SK-N-SH (cell line): ENCODE data around the gene DPEP1. TPM values are rescaled to one million over a fixed set of nuclear protein-coding genes. Genes with fewer than 3 reads are reported as not detected.
A peak's percentile ranks its signal among the peaks of the same experiment; 100 is the strongest.
"Not testable (repeated sequence)": the region's sequence is repeated elsewhere in the genome, so short reads cannot be mapped to it uniquely, and the experiment has no call there.

ENCODE experiments used
- CTCF ChIA-PET: fragments of 300-600, 350-600 bp; formaldehyde crosslinking; extraction: SDS; loops from one replicate; lab custom pipeline; 2021; lab: Yijun Ruan, JAX
- POLR2A ChIA-PET: fragments of 350-600 bp; sonication (Branson Sonifier 250); formaldehyde crosslinking; extraction: SDS; loops from one replicate; lab custom pipeline; 2020; ENCODE audit warnings: antibody characterized with exemption, inconsistent platforms; lab: Yijun Ruan, JAX
- DNase-seq: peaks from one replicate; pipeline ENCODE4 v3.0.0; 2012
- H2AFZ ChIP-seq: fragments of 200-600 bp; sonication (generic); 2 replicates; pipeline ENCODE4 v1.8.1; 2016; ENCODE audit warnings: antibody characterized with exemption, mild to moderate bottlenecking, low read depth
- H3F3A ChIP-seq: fragments of 200-600 bp; sonication (generic); replicated peaks from 2 replicates; pipeline ENCODE3; 2016; ENCODE audit warnings: antibody characterized with exemption, mild to moderate bottlenecking; ENCODE audit not compliant: insufficient read depth
- H3K27ac ChIP-seq, 2 experiments: fragments of 200-500 bp in 1 of 2; fragments of 200-600 bp in 1 of 2; sonication (Bioruptor generic) in 1 of 2; sonication (generic), shearing (Covaris generic) in 1 of 2; 2 replicates each; pipeline versions ENCODE4 v1.5.1 to v1.6.1; 2014 to 2016; ENCODE audit warnings: low read depth in 2 of 2, inconsistent platforms in 1 of 2, low read length in 1 of 2, mild to moderate bottlenecking in 1 of 2, mixed read lengths in 1 of 2
- H3K27me3 ChIP-seq: fragments of 200-600 bp; sonication (generic), shearing (Covaris generic); 2 replicates; pipeline ENCODE4 v1.6.1; 2016; ENCODE audit warnings: mixed run types; ENCODE audit not compliant: insufficient read depth
- H3K36me3 ChIP-seq, 2 experiments: fragments of 200-500 bp in 1 of 2; fragments of 200-600 bp in 1 of 2; sonication (Bioruptor generic) in 1 of 2; sonication (generic) in 1 of 2; replicated peaks in 1 of 2; 2 replicates each; pipeline versions ENCODE3 to v1.5.1; 2014 to 2016; ENCODE audit warnings: low read length in 1 of 2, mild to moderate bottlenecking in 1 of 2; ENCODE audit not compliant: insufficient read depth in 2 of 2, control insufficient read depth in 1 of 2
- H3K4me1 ChIP-seq, 2 experiments: fragments of 200-500 bp in 1 of 2; fragments of 200-600 bp in 1 of 2; sonication (Bioruptor generic) in 1 of 2; sonication (generic), shearing (Covaris generic) in 1 of 2; 2 replicates each; pipeline versions ENCODE4 v1.5.1 to v1.6.1; 2014 to 2016; ENCODE audit warnings: low read depth in 1 of 2, low read length in 1 of 2, mixed run types in 1 of 2; ENCODE audit not compliant: insufficient read depth in 2 of 2, control insufficient read depth in 1 of 2
- H3K4me2 ChIP-seq: fragments of 200-600 bp; sonication (generic), shearing (Covaris generic); 2 replicates; pipeline ENCODE4 v1.6.1; 2017; ENCODE audit warnings: mixed run types
- H3K4me3 ChIP-seq, 2 experiments: fragments of 200-500 bp in 1 of 2; fragments of 200-600 bp in 1 of 2; sonication (Bioruptor generic) in 1 of 2; sonication (generic), shearing (Covaris generic) in 1 of 2; 2 replicates each; pipeline versions ENCODE4 v1.5.1 to v1.8.1; 2014 to 2016; ENCODE audit warnings: low read depth in 2 of 2, inconsistent platforms in 1 of 2, low read length in 1 of 2, mild to moderate bottlenecking in 1 of 2, mixed read lengths in 1 of 2, moderate library complexity in 1 of 2
- H3K79me2 ChIP-seq: fragments of 200-600 bp; sonication (generic); 2 replicates; pipeline ENCODE4 v1.8.1; 2017; ENCODE audit warnings: mild to moderate bottlenecking; ENCODE audit not compliant: insufficient read depth
- H3K9ac ChIP-seq: fragments of 200-600 bp; sonication (generic); 2 replicates; pipeline ENCODE4 v1.6.1; 2017; ENCODE audit warnings: mixed run types
- H3K9me2 ChIP-seq: fragments of 200-600 bp; sonication (generic); 2 replicates; pipeline ENCODE4 v1.6.1; 2017; ENCODE audit warnings: mixed run types
- H3K9me3 ChIP-seq: fragments of 200-600 bp; sonication (generic); 2 replicates; pipeline ENCODE4 v1.6.1; 2017; ENCODE audit warnings: mixed run types, mild to moderate bottlenecking, moderate library complexity
- H4K20me1 ChIP-seq: fragments of 200-600 bp; sonication (generic); 2 replicates; pipeline ENCODE4 v1.6.1; 2017; ENCODE audit warnings: mild to moderate bottlenecking, mixed run types; ENCODE audit not compliant: insufficient read depth
- CTCF ChIP-seq: fragments of 200-600 bp; sonication (generic); IDR thresholded peaks from 2 replicates; pipeline ENCODE4 v1.6.1; 2017; ENCODE audit warnings: antibody characterized with exemption, mild to moderate bottlenecking, moderate library complexity
- ELF1 ChIP-seq: IDR thresholded peaks from 2 replicates; pipeline ENCODE4 v1.4.0; 2012
- FOSL2 ChIP-seq: IDR thresholded peaks from 2 replicates; pipeline ENCODE4 v1.4.0; 2012; ENCODE audit warnings: low read depth, mild to moderate bottlenecking, moderate library complexity, borderline replicate concordance
- GABPA ChIP-seq: IDR thresholded peaks from 2 replicates; pipeline ENCODE4 v1.4.0; 2012; ENCODE audit warnings: low read depth, mild to moderate bottlenecking
- GATA2 ChIP-seq: sonication (generic); formaldehyde crosslinking; IDR thresholded peaks from 2 replicates; pipeline ENCODE4 v1.5.0; 2020; ENCODE audit warnings: mild to moderate bottlenecking, missing genetic modification reagents
- MAX ChIP-seq: IDR thresholded peaks from 2 replicates; pipeline ENCODE4 v1.4.0; 2012; ENCODE audit warnings: low read depth
- MXI1 ChIP-seq: IDR thresholded peaks from 2 replicates; pipeline ENCODE4 v1.6.1; 2012; ENCODE audit warnings: mild to moderate bottlenecking, low read depth, low read length, improper control_type of control experiment
- POLR2AphosphoS5 ChIP-seq: IDR thresholded peaks from 2 replicates; pipeline ENCODE4 v1.6.1; 2012; ENCODE audit warnings: low read depth, low read length
- RCOR1 ChIP-seq: fragments of 150-350 bp; IDR thresholded peaks from 2 replicates; pipeline ENCODE4 v1.6.1; 2017; ENCODE audit warnings: antibody characterized with exemption, low read length
- RXRA ChIP-seq: IDR thresholded peaks from 2 replicates; pipeline ENCODE4 v1.4.0; 2012; ENCODE audit warnings: low read depth, mild to moderate bottlenecking, borderline replicate concordance
- SMC3 ChIP-seq: IDR thresholded peaks from 2 replicates; pipeline ENCODE4 v1.6.1; 2012; ENCODE audit warnings: low read depth, low read length, improper control_type of control experiment
- TCF12 ChIP-seq: IDR thresholded peaks from 2 replicates; pipeline ENCODE4 v1.4.0; 2012
- TEAD4 ChIP-seq: IDR thresholded peaks from 2 replicates; pipeline ENCODE4 v1.4.0; 2012; ENCODE audit warnings: mild to moderate bottlenecking, borderline replicate concordance; ENCODE audit not compliant: insufficient read depth
- WGBS: methylation state at CpG from one replicate; pipeline ENCODE4 v1.1.6; 2017; ENCODE audit warnings: low lambda C conversion rate; 5-methylcytosine and 5-hydroxymethylcytosine counted together
- polyA plus RNA-seq, 3 experiments: library from polyadenylated mRNA; depleted of rRNA; stranded (reverse); fragments of >200 nt; gene quantifications; 2 replicates each; pipeline ENCODE4 v1.2.3, GENCODE V29; 2012
- TF ChIP-seq, protein P1 (sequence below): fragments of 150-350 bp; IDR thresholded peaks from 2 replicates; pipeline ENCODE4 v1.6.1; 2017; ENCODE audit warnings: antibody characterized with exemption, low read length, low read depth, borderline replicate concordance
- TF ChIP-seq, protein P2 (sequence below): IDR thresholded peaks from 2 replicates; pipeline ENCODE4; 2012

DPEP1 gene
- polyA plus RNA-seq, 1 of the 3 experiments (the other 2 are of a cell fraction), result 0.05 TPM

DNA sequence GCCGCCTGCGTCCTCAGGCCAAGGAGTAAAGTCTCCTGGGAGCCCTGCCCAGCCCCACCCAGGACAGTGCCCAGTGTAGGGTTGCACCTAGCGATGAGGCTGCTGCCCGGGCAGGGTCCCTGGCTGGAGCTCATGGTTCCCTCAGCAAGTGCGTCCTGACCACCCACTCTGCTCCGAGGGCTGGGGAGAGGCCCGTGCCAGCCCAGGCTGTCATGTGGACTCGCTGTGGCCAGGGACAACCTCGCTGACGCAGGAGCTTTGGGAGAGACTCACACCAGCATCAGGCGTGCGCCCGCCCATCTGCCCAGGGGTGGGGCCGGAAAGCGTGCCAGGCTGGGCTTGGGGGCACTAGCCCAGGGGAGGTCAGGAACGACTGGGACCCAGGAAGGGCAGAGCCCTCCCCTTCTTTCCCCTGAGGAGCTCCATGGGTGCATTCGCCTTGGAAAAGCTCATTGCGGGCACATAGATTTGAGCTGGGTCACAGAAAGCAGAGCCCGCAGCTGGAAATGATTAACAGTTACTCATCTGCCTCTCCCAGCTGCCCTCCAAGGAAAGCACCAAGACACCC is 19.7 kb downstream of the DPEP1 start:
- Histone ChIP-seq H4K20me1 (no peaks in the 10 kb centered on the region), H3K27ac (peak overlapping the region in 1 of 2 experiments; percentile 27; a peak in 1 of 4 replicates), H3K4me2 (peak overlapping the region; percentile 77), H3K9me2 (no peaks in the 10 kb centered on the region), H2AFZ (peak overlapping the region; percentile 9; the same call in 1 of the 2 replicates), H3K27me3 (no peaks in the 10 kb centered on the region), H3K4me3 (0 out of 4 replicates have a peak overlapping the region, but pooled peaks of 1 of the 2 experiments have one; percentile 10), H3K9me3 (no peaks in the 10 kb centered on the region), H3K79me2 (no peaks in the 10 kb centered on the region), H3K4me1 (peaks cover 8 to 14% of the 10 kb centered on the region in 2 experiments; a peak in 3 of 4 replicates), H3K36me3 (no peaks in the 10 kb centered on the region), H3K9ac (peak overlapping the region; percentile 5; the same call in 1 of the 2 replicates), H3F3A (peaks cover 21% of the 10 kb centered on the region)
- WGBS, result 28% methylated on average over 10 of the region's 19 CpGs
- CTCF ChIA-PET, result interaction anchor here (1.1 to 2.8 kb wide), 5 partner anchors 9 to 34 kb away, joined by 3 to 20 read pairs (median 5); no protein-coding TSS in a partner anchor
- DNase-seq, result peak; percentile 67
- POLR2A ChIA-PET, result no interaction called here
- TF ChIP-seq GATA2 (no peak), FOSL2 (peak; percentile 73; the same call in 1 of the 2 replicates), SMC3 (no peak), MAX (peak; percentile 28; the same call in 1 of the 2 replicates), RCOR1 (no peak), ELF1 (no peak), MXI1 (0 out of 2 replicates have a peak, but pooled peaks have one; percentile 17), CTCF (no peak), TEAD4 (0 out of 2 replicates have a peak, but pooled peaks have one; percentile 13), RXRA (no peak), TCF12 (peak; percentile 97), POLR2AphosphoS5 (peak; percentile 34; the same call in 1 of the 2 replicates), GABPA (no peak)
- TF ChIP-seq, protein P1, sequence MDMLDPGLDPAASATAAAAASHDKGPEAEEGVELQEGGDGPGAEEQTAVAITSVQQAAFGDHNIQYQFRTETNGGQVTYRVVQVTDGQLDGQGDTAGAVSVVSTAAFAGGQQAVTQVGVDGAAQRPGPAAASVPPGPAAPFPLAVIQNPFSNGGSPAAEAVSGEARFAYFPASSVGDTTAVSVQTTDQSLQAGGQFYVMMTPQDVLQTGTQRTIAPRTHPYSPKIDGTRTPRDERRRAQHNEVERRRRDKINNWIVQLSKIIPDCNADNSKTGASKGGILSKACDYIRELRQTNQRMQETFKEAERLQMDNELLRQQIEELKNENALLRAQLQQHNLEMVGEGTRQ, result no peak
- TF ChIP-seq, protein P2, sequence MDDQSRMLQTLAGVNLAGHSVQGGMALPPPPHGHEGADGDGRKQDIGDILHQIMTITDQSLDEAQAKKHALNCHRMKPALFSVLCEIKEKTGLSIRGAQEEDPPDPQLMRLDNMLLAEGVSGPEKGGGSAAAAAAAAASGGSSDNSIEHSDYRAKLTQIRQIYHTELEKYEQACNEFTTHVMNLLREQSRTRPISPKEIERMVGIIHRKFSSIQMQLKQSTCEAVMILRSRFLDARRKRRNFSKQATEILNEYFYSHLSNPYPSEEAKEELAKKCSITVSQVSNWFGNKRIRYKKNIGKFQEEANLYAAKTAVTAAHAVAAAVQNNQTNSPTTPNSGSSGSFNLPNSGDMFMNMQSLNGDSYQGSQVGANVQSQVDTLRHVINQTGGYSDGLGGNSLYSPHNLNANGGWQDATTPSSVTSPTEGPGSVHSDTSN, result no peak

- DNase-seq, H3K79me2 ChIP-seq, H3K27ac ChIP-seq, H3K9me2 ChIP-seq, H3K9ac ChIP-seq, H4K20me1 ChIP-seq, H3K27me3 ChIP-seq, POLR2A ChIA-PET, H2AFZ ChIP-seq, H3K36me3 ChIP-seq, H3K4me2 ChIP-seq, H3K9me3 ChIP-seq, H3K4me3 ChIP-seq: not testable (repeated sequence)
- WGBS, result 66% methylated on average over 2 of the region's 2 CpGs
- peaks cover 21% of the 10 kb centered on the region for H3F3A ChIP-seq
- peaks cover 8 to 14% of the 10 kb centered on the region in 2 experiments; a peak in 3 of 4 replicates for H3K4me1 ChIP-seq
- CTCF ChIA-PET, result interaction anchor here (0.7 to 2.8 kb wide), 5 partner anchors 10 to 25 kb away, joined by 3 to 20 read pairs (median 4); no protein-coding TSS in a partner anchor
Observed at GRCh38 chr16:89634463-89635385, 21.3 kb downstream of the DPEP1 start.
